GM12878 (cell line): ENCODE measurements around the gene LAD1. TPM values are rescaled to one million over a fixed set of nuclear protein-coding genes. Genes with fewer than 3 reads are reported as not detected.
A peak's percentile ranks its signal among the peaks of the same experiment; 100 is the strongest.

ENCODE experiments used
- ATAC-seq: fragments of 200-7000 bp; cut with Tn5 transposase; 3 replicates; pipeline ENCODE4 v1.9.1; 2020; ENCODE audit warnings: mild to moderate bottlenecking, moderate library complexity
- BruUV-seq: library from RNA; stranded (reverse); fragments of 400-500 nt; replicated peaks from 2 replicates; lab custom pipeline; 2021; lab: Mats Ljungman, UMichigan
- CTCF ChIA-PET: fragments of 300-600 bp; sonication (Branson Sonifier 250); formaldehyde crosslinking; extraction: SDS; loops from one replicate; lab custom pipeline; 2021; ENCODE audit warnings: inconsistent platforms; lab: Yijun Ruan, JAX
- POLR2A ChIA-PET: fragments of 350-600 bp; formaldehyde crosslinking; extraction: SDS; loops from one replicate; lab custom pipeline; 2021; ENCODE audit warnings: inconsistent platforms; lab: Charles Lee
- RAD21 ChIA-PET: fragments of 300-600 bp; sonication (Branson Sonifier 250); formaldehyde crosslinking; loops from one replicate; lab custom pipeline; 2023; ENCODE audit warnings: antibody characterized with exemption; ENCODE audit not compliant: unreplicated experiment; lab: Charles Lee
- SMC1A ChIA-PET: fragments of 300-600 bp; sonication (Branson Sonifier 250); formaldehyde crosslinking; loops from one replicate; lab custom pipeline; 2023; ENCODE audit not compliant: unreplicated experiment, uncharacterized antibody; lab: Charles Lee
- DNase-seq: peaks from one replicate; pipeline ENCODE4 v3.0.0-alpha.2; 2011; ENCODE audit warnings: low read depth, low spot score
- FAIRE-seq: peaks from 3 replicates; lab custom pipeline; 2011; peaks lifted over from hg19 to GRCh38; lab: Jason Lieb, UNC
- H2AFZ ChIP-seq: 2 replicates; pipeline ENCODE4 v1.6.0; 2011; ENCODE audit warnings: low read depth, low read length, control low read depth; ENCODE audit not compliant: control insufficient read depth
- H3K27ac ChIP-seq: 2 replicates; pipeline ENCODE4 v1.5.1; 2011; ENCODE audit warnings: control low read depth; ENCODE audit not compliant: control insufficient read depth, insufficient read depth
- H3K27me3 ChIP-seq, 2 experiments: replicated peaks in 1 of 2; 2 replicates each; pipeline versions ENCODE4 v1.6.0 to v1.6.1; 2011; ENCODE audit warnings: low read length in 1 of 2; ENCODE audit not compliant: control insufficient read depth in 2 of 2, insufficient read depth in 2 of 2
- H3K36me3 ChIP-seq, 2 experiments: 2 replicates each; pipeline ENCODE4 v1.5.1; 2011; ENCODE audit warnings: low read length in 1 of 2; ENCODE audit not compliant: control insufficient read depth in 2 of 2, insufficient read depth in 2 of 2
- H3K4me1 ChIP-seq: 2 replicates; pipeline ENCODE4 v1.6.1; 2011; ENCODE audit warnings: mild to moderate bottlenecking, low read length, moderate library complexity, mixed read lengths; ENCODE audit not compliant: control insufficient read depth, insufficient read depth
- H3K4me2 ChIP-seq: 2 replicates; pipeline ENCODE4 v1.6.0; 2011; ENCODE audit warnings: control low read depth; ENCODE audit not compliant: control insufficient read depth, insufficient read depth
- H3K4me3 ChIP-seq: fragments of 200-600 bp; sonication (generic); 2 replicates; pipeline ENCODE4 v1.5.1; 2016
- H3K79me2 ChIP-seq: 2 replicates; pipeline ENCODE4 v1.6.0; 2011; ENCODE audit warnings: low read length; ENCODE audit not compliant: control insufficient read depth, insufficient read depth
- H3K9ac ChIP-seq: 2 replicates; pipeline ENCODE4 v1.8.0; 2011; ENCODE audit warnings: low read length, control low read depth, mixed read lengths; ENCODE audit not compliant: control insufficient read depth, insufficient read depth
- H3K9me3 ChIP-seq: replicated peaks from 3 replicates; pipeline ENCODE4 v1.5.1; 2011; ENCODE audit warnings: mild to moderate bottlenecking, low read length; ENCODE audit not compliant: control insufficient read depth, insufficient read depth
- H4K20me1 ChIP-seq: 2 replicates; pipeline ENCODE4 v1.6.0; 2011; ENCODE audit not compliant: control insufficient read depth, insufficient read depth
- ATF7 ChIP-seq: fragments of 450-650 bp; IDR thresholded peaks from 2 replicates; pipeline ENCODE4 v1.6.1; 2016; ENCODE audit warnings: low read depth, mild to moderate bottlenecking
- BCL11A ChIP-seq: IDR thresholded peaks from 2 replicates; pipeline ENCODE4 v1.6.1; 2011; ENCODE audit warnings: low read depth, low read length
- CBX3 ChIP-seq: fragments of 200-600 bp; sonication (generic); IDR thresholded peaks from 2 replicates; pipeline ENCODE4 v1.6.1; 2016; ENCODE audit warnings: low read depth, borderline replicate concordance
- EP300 ChIP-seq, 2 experiments: fragments of 150-350 bp in 1 of 2; IDR thresholded peaks; 2 replicates each; pipeline ENCODE4 v1.6.1; 2011 to 2012; ENCODE audit warnings: low read depth in 2 of 2, low read length in 2 of 2, borderline replicate concordance in 1 of 2, improper control_type of control experiment in 1 of 2, inconsistent platforms in 1 of 2; ENCODE audit not compliant: control insufficient read depth in 1 of 2
- IKZF1 ChIP-seq: fragments of 450-650 bp; conservative IDR thresholded peaks from 2 replicates; pipeline ENCODE4 v1.6.1; 2017; ENCODE audit warnings: antibody characterized with exemption, mild to moderate bottlenecking
- JUND ChIP-seq: IDR thresholded peaks from 2 replicates; pipeline ENCODE4 v1.6.1; 2012; ENCODE audit warnings: low read depth, mild to moderate bottlenecking, low read length, improper control_type of control experiment, moderate library complexity
- NFXL1 ChIP-seq: fragments of 450-650 bp; IDR thresholded peaks from 2 replicates; pipeline ENCODE4 v1.6.1; 2017; ENCODE audit warnings: antibody characterized with exemption, mild to moderate bottlenecking, borderline replicate concordance
- SUZ12 ChIP-seq: fragments of 200-600 bp; sonication (generic); IDR thresholded peaks from one replicate; pipeline ENCODE4 v1.6.1; 2018; ENCODE audit warnings: antibody characterized with exemption, mild to moderate bottlenecking; ENCODE audit not compliant: unreplicated experiment
- ZNF622 ChIP-seq: fragments of 450-650 bp; IDR thresholded peaks from 2 replicates; pipeline ENCODE4 v1.6.1; 2017; ENCODE audit warnings: mild to moderate bottlenecking, inconsistent platforms
- WGBS: methylation state at CpG from one replicate; pipeline ENCODE4 v1.1.6; 2016; ENCODE audit warnings: low lambda C conversion rate; ENCODE audit not compliant: insufficient replicate concordance, insufficient coverage; ENCODE audit errors: missing lambda C conversion rate; 5-methylcytosine and 5-hydroxymethylcytosine counted together
- in situ Hi-C: fragments of 300-500 bp; cut with MboI; formaldehyde crosslinking; loops from 9 replicates; pipeline ENCODE4 v1.14.3; 2018; ENCODE audit warnings: mixed read lengths
- intact Hi-C: fragments of 100-400 bp; cut with micrococcal nuclease; formaldehyde crosslinking; loops from one replicate; pipeline ENCODE4 v1.14.2; 2022; ENCODE audit not compliant: unreplicated experiment
- polyA plus RNA-seq, 11 experiments: library from polyadenylated mRNA; depleted of rRNA in 4 of 11; unstranded in 6 of 11; stranded (reverse) in 5 of 11; fragments of >200 nt; fragmentation: Nextera tagmentation in 4 of 11; fragmentation: Illumina TruSeq in 1 of 11; extraction: Ambion mirVana in 4 of 11; extraction: Trizol in 1 of 11; gene quantifications; 1 replicate in 1 of 11; 2 replicates in 10 of 11; pipeline versions ENCODE4 v1.2.1 to v1.2.3, GENCODE V29; 2011 to 2016; ENCODE audit warnings: inconsistent platforms in 2 of 11, missing spikeins in 2 of 11, low read depth in 1 of 11
- total RNA-seq, 4 experiments: library from RNA; depleted of rRNA in 3 of 4; stranded (reverse); fragments of >200 nt in 3 of 4; fragmentation: Illumina TruSeq in 1 of 4; extraction: Trizol in 1 of 4; gene quantifications; 2 replicates each; pipeline versions ENCODE4 v1.2.1 to v1.2.3, GENCODE V29; 2013 to 2021

The LAD1 gene
- total and polyA plus RNA-seq, 10 of the 15 experiments (the other 5 are each of a cell fraction or from before 2014, with no cell fraction given) = 0.05 to 0.48 (median 0.32) TPM; not detected in 3

DNA sequence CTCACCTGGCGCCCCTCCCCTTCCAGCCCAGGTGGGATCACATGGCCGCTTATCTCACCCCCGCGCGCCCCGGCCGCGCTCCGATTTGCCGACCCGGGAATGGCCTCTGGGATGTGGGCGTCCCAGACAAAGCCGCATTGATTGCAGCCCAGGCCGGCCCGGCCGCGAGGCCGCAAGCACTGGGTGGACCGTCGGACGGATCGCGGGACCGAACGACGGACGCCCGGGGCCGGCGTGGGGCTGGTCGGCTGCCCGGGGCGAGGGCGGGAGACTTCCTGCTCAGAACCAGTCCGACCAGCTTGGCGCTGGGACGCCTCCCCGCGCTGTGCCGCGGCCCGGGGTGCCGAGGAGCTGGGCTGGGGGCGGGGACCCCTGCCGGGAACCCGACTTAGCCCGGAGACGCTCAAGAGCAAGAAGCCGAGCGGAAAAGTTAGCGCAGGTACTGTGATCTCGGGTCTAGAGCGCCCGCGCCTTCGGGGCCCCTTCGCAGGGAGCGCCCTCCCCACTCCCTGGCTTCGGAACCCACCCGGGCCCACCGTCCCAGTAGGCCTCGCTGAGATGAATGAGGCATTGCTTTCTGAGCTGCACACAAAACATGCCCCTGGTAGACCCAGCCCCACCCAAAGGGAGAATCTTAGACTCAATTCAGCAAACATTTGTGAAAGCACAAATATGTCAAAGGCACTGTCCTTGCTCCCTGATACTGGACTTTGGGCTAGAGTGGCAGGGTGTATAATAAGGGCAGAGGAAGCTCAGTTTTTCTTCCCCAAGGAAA, 415 bp upstream of the LAD1 start:
- Histone ChIP-seq H3K27ac (no peak overlapping the region), H3K9ac (no peak overlapping the region), H3K4me1 (peaks cover 3% of the 10 kb centered on the region), H3K4me3 (no peak overlapping the region), H4K20me1 (no peaks in the 10 kb centered on the region), H3K36me3 (no peaks in the 10 kb centered on the region), H3K27me3 (no peaks in the 10 kb centered on the region), H2AFZ (no peak overlapping the region), H3K4me2 (no peak overlapping the region), H3K9me3 (no peaks in the 10 kb centered on the region), H3K79me2 (no peaks in the 10 kb centered on the region)
- ChIA-PET CTCF (interaction anchor here (0.5 to 14.4 kb wide), 4 partner anchors 11 to 124 kb away, joined by 3 to 623 read pairs (median 4); no protein-coding TSS in a partner anchor), SMC1A (interaction anchor here (1.0 to 12.3 kb wide), 2 partner anchors 9 to 11 kb away, joined by 3 to 374 read pairs; no protein-coding TSS in a partner anchor), RAD21 (no interaction called here), POLR2A (interaction anchor here (11.9 kb wide), 1 partner anchor 11 kb away, joined by 228 read pairs; no protein-coding TSS in a partner anchor)
- intact Hi-C loops (no loop called here), in situ Hi-C loops (no loop called here)
- DNase-seq = no peak
- 48% methylated on average over 48 of the region's 62 CpGs for WGBS
- no TSS peak for BruUV-seq
- no peak for ATAC-seq
- FAIRE-seq = no peak
- no peak for TF ChIP-seq JUND
- no peak for TF ChIP-seq NFXL1
- TF ChIP-seq SUZ12 = peak; percentile 84

DNA sequence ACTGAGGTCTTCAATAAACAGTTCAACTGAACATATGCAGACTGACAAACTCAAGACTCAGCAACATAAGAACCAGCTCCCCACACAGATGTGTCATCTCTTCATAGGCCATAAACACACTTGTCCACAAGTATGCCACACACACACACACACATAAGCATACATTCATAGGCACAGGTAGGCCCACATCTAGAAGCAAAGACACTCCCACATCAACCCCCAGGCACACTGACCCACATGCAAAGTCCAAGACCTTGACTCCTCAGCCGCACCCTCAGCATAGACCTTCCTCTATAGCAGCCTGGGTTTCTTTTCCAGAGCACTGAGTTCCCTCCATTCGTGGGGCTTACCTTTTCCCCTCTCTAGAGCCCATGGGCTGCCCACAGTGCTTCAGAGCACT, 1.4 kb downstream of the LAD1 start:
- Histone ChIP-seq H3K4me2 (no peak overlapping the region), H3K79me2 (no peaks in the 10 kb centered on the region), H3K4me3 (no peak overlapping the region), H3K4me1 (peaks cover 4% of the 10 kb centered on the region), H3K36me3 (no peaks in the 10 kb centered on the region), H4K20me1 (no peaks in the 10 kb centered on the region), H3K27ac (no peak overlapping the region), H3K9ac (no peak overlapping the region), H2AFZ (no peak overlapping the region), H3K27me3 (no peaks in the 10 kb centered on the region), H3K9me3 (no peaks in the 10 kb centered on the region)
- WGBS = 0% methylated on average over 2 of the region's 2 CpGs
- intact Hi-C loops = no loop called here
- ChIA-PET RAD21 (no interaction called here), POLR2A (interaction anchor here (1.1 to 18.2 kb wide), 3 partner anchors 8 to 11 kb away, joined by 3 to 228 read pairs (median 13); no protein-coding TSS in a partner anchor), CTCF (interaction anchor here (5.4 to 17.8 kb wide), 2 partner anchors 9 to 84 kb away, joined by 20 to 623 read pairs; no protein-coding TSS in a partner anchor), SMC1A (interaction anchor here (19.4 kb wide), 1 partner anchor 8 kb away, joined by 374 read pairs; no protein-coding TSS in a partner anchor)
- in situ Hi-C loops = no loop called here
- FAIRE-seq = no peak
- no peak for DNase-seq
- no peak; the same call in 2 of the 3 replicates for ATAC-seq
- TF ChIP-seq CBX3 (no peak), BCL11A (no peak), EP300 (IDR thresholded peaks at IDR 0.05; ENCODE audit: borderline replicate concordance in 1 of 2, control insufficient read depth in 1 of 2, low read depth in 2 of 2, low read length in 2 of 2) (no peak), ATF7 (no peak), IKZF1 (no peak), ZNF622 (no peak), NFXL1 (no peak)
- no TSS peak for BruUV-seq
